H9 (cell line): ENCODE data around the gene ZSWIM5. TPM values are rescaled to one million over a fixed set of nuclear protein-coding genes. Genes with fewer than 3 reads are reported as not detected.

Experiments used
- DNase-seq: peaks from one replicate; pipeline ENCODE4 v3.0.0-alpha.2; 2017
- H2AFZ ChIP-seq: one replicate; pipeline ENCODE4 v1.6.1; 2013; ENCODE audit warnings: mild to moderate bottlenecking, low read length, control low read depth, moderate library complexity
- H2AK5ac ChIP-seq: 2 replicates; pipeline ENCODE4 v1.6.1; 2013; ENCODE audit warnings: low read length, control low read depth, mixed read lengths; ENCODE audit not compliant: insufficient read length
- H2BK120ac ChIP-seq: one replicate; pipeline ENCODE4 v1.6.1; 2013; ENCODE audit warnings: low read depth, mild to moderate bottlenecking, low read length, control low read depth, inconsistent platforms; ENCODE audit not compliant: poor library complexity, severe bottlenecking
- H2BK12ac ChIP-seq: 2 replicates; pipeline ENCODE4 v1.6.1; 2013; ENCODE audit warnings: low read length, control low read depth, mixed read lengths, low read depth; ENCODE audit not compliant: insufficient read length
- H2BK15ac ChIP-seq: 2 replicates; pipeline ENCODE4 v1.6.1; 2013; ENCODE audit warnings: low read depth, low read length, control low read depth
- H2BK20ac ChIP-seq: one replicate; pipeline ENCODE4 v1.6.1; 2013; ENCODE audit warnings: low read depth, mild to moderate bottlenecking, low read length, control low read depth, inconsistent platforms; ENCODE audit not compliant: poor library complexity, severe bottlenecking
- H2BK5ac ChIP-seq: 2 replicates; pipeline ENCODE4 v1.6.1; 2013; ENCODE audit warnings: low read length, control low read depth, mixed read lengths; ENCODE audit not compliant: insufficient read length
- H3K14ac ChIP-seq: 2 replicates; pipeline ENCODE4 v1.6.1; 2013; ENCODE audit warnings: low read length, control low read depth; ENCODE audit not compliant: insufficient read depth
- H3K18ac ChIP-seq: 2 replicates; pipeline ENCODE4 v1.6.1; 2013; ENCODE audit warnings: low read depth, mild to moderate bottlenecking, mixed read lengths, low read length, control low read depth; ENCODE audit not compliant: insufficient read length
- H3K23ac ChIP-seq: 2 replicates; pipeline ENCODE4 v1.6.1; 2013; ENCODE audit warnings: low read length, control low read depth, mixed read lengths, low read depth; ENCODE audit not compliant: insufficient read length
- H3K23me2 ChIP-seq: 2 replicates; pipeline ENCODE4 v1.6.1; 2013; ENCODE audit warnings: low read depth, mild to moderate bottlenecking, mixed read lengths, low read length, control low read depth; ENCODE audit not compliant: insufficient read length, poor library complexity, severe bottlenecking
- H3K27ac ChIP-seq: 2 replicates; pipeline ENCODE4 v1.5.1; 2013; ENCODE audit warnings: low read length, control low read depth, mixed read lengths, low read depth; ENCODE audit not compliant: insufficient read length
- H3K27me3 ChIP-seq: 2 replicates; pipeline ENCODE4 v1.6.1; 2013; ENCODE audit warnings: low read length, control low read depth, inconsistent platforms; ENCODE audit not compliant: insufficient read depth
- H3K4ac ChIP-seq: 2 replicates; pipeline ENCODE4 v1.6.1; 2013; ENCODE audit warnings: low read depth, mild to moderate bottlenecking, control low read depth, inconsistent platforms, low read length, moderate library complexity
- H3K4me1 ChIP-seq: 2 replicates; pipeline ENCODE4 v1.6.1; 2013; ENCODE audit warnings: low read length, control low read depth, inconsistent platforms; ENCODE audit not compliant: insufficient read depth
- H3K4me2 ChIP-seq: 2 replicates; pipeline ENCODE4 v1.6.1; 2013; ENCODE audit warnings: low read length, control low read depth, mixed read lengths; ENCODE audit not compliant: insufficient read length, insufficient read depth
- H3K56ac ChIP-seq: 2 replicates; pipeline ENCODE4 v1.6.1; 2013; ENCODE audit warnings: low read depth, mild to moderate bottlenecking, mixed read lengths, low read length, control low read depth; ENCODE audit not compliant: insufficient read length
- H3K79me1 ChIP-seq: 2 replicates; pipeline ENCODE4 v1.6.1; 2013; ENCODE audit warnings: low read depth, mild to moderate bottlenecking, moderate library complexity, low read length, control low read depth, inconsistent platforms; ENCODE audit not compliant: insufficient read depth, poor library complexity, severe bottlenecking
- H3K79me2 ChIP-seq: 2 replicates; pipeline ENCODE4 v1.6.1; 2013; ENCODE audit warnings: low read length, control low read depth, inconsistent platforms; ENCODE audit not compliant: insufficient read depth
- H3K9ac ChIP-seq: 2 replicates; pipeline ENCODE4 v1.6.1; 2013; ENCODE audit warnings: low read length, control low read depth, mixed read lengths; ENCODE audit not compliant: insufficient read length; ENCODE audit errors: extremely low read depth
- H3K9me3 ChIP-seq: one replicate; pipeline ENCODE4 v1.6.1; 2013; ENCODE audit warnings: low read depth, low read length, inconsistent platforms; ENCODE audit not compliant: control insufficient read depth
- H3T11ph ChIP-seq: one replicate; pipeline ENCODE4 v1.6.1; 2013; ENCODE audit warnings: mild to moderate bottlenecking, low read length, control low read depth, inconsistent platforms
- H4K20me1 ChIP-seq: one replicate; pipeline ENCODE4 v1.6.1; 2013; ENCODE audit not compliant: control insufficient read depth, insufficient read length, insufficient read depth
- H4K5ac ChIP-seq: 2 replicates; pipeline ENCODE4 v1.6.1; 2013; ENCODE audit warnings: low read depth, mild to moderate bottlenecking, mixed read lengths, low read length, control low read depth; ENCODE audit not compliant: insufficient read length
- H4K8ac ChIP-seq: replicated peaks from 2 replicates; pipeline ENCODE4 v1.6.1; 2013; ENCODE audit warnings: low read length, control low read depth, mixed read lengths, low read depth; ENCODE audit not compliant: insufficient read length
- H4K91ac ChIP-seq: 2 replicates; pipeline ENCODE4 v1.6.1; 2013; ENCODE audit warnings: low read depth, mild to moderate bottlenecking, moderate library complexity, mixed read lengths, low read length, control low read depth; ENCODE audit not compliant: insufficient read length
- H3K27ac Mint-ChIP-seq, 3 experiments: 2 replicates in 2 of 3; 3 replicates in 1 of 3; pipeline ENCODE4 v1.8.0; 2020 to 2021; ENCODE audit warnings: mixed read lengths in 3 of 3, mild to moderate bottlenecking in 1 of 3, moderate library complexity in 1 of 3
- H3K27me3 Mint-ChIP-seq: 2 replicates; pipeline ENCODE4 v1.8.0; 2021; ENCODE audit warnings: low read depth, mild to moderate bottlenecking, moderate library complexity, mixed read lengths
- H3K36me3 Mint-ChIP-seq, 3 experiments: 2 replicates in 2 of 3; 3 replicates in 1 of 3; pipeline ENCODE4 v1.8.0; 2020 to 2021; ENCODE audit warnings: low read depth in 3 of 3, mixed read lengths in 3 of 3; ENCODE audit not compliant: insufficient read depth in 1 of 3
- H3K4me1 Mint-ChIP-seq, 2 experiments: 2 replicates each; pipeline ENCODE4 v1.8.0; 2020; ENCODE audit warnings: mixed read lengths in 2 of 2
- H3K4me3 Mint-ChIP-seq, 2 experiments: 2 replicates in 1 of 2; 3 replicates in 1 of 2; pipeline ENCODE4 v1.8.0; 2020 to 2021; ENCODE audit warnings: mild to moderate bottlenecking in 2 of 2, mixed read lengths in 2 of 2, moderate library complexity in 1 of 2
- H3K9me3 Mint-ChIP-seq, 2 experiments: 2 replicates in 1 of 2; 3 replicates in 1 of 2; pipeline ENCODE4 v1.8.0; 2020; ENCODE audit warnings: mild to moderate bottlenecking in 2 of 2, mixed read lengths in 2 of 2, moderate library complexity in 1 of 2
- WGBS: extraction: QIAGEN DNeasy Blood & Tissue Kit; methylation state at CpG from one replicate; pipeline ENCODE4 v1.1.7; 2013; ENCODE audit warnings: missing lambda C conversion rate, low lambda C conversion rate, mixed read lengths; ENCODE audit not compliant: insufficient read length; ENCODE audit errors: extremely low coverage; 5-methylcytosine and 5-hydroxymethylcytosine counted together
- total RNA-seq: library from RNA; stranded (reverse); gene quantifications from 2 replicates; pipeline ENCODE4 v1.2.1, GENCODE V29; 2021
- TF ChIP-seq, protein P1 (sequence below): fragments of 200-600 bp; sonication (generic); conservative IDR thresholded peaks from 3 replicates; pipeline ENCODE4 v1.8.0; 2021; ENCODE audit warnings: antibody characterized with exemption, mild to moderate bottlenecking

ZSWIM5 gene
- total RNA-seq, 1 experiment from 2014 or later: 3.5 TPM

DNA sequence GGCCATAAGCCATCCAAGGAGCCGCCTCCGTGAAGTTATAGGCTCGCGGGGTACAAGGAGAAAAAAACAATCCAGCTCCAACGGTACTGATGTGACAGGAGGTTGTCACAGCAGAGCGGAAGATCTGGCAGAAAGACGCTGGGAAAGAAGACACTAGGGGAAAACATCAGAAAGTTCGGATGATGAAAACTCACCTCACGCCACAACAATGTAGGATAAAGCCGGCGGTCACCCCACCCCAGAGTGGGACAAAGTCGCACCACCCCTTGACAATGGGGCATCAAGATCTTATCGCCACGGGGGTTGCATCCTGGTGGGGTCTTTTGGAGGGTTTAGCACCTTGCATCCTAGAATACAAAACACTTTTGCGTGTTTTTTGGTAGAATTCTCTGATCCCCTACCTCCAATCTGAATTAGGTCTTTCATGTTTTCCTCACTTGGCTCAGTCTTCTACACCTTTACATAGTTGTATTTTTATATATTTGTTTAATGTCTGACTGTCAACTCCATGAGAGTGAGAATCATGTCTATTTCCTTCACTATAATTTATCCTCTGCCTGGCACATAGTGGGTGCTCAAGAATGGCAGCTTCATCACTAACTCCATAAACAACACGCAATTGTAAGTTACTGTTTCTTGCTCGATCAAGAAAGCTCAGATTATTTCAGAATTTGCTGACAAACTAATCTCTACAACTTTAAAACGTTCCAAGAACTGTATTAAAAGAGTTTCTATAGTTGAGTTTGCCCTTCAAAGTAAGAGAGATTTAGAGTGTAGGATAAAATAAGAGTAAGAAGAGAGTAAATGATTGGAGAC, 611 bp upstream of the ZSWIM5 start:
- no peaks in the 10 kb centered on the region for H3K79me2 ChIP-seq
- no peak overlapping the region for H2AFZ ChIP-seq
- no peak overlapping the region for H3K56ac ChIP-seq
- H2AK5ac ChIP-seq: no peak overlapping the region
- no peak overlapping the region for H2BK120ac ChIP-seq
- H3K9me3 ChIP-seq: no peaks in the 10 kb centered on the region
- H3K36me3 Mint-ChIP-seq: no peaks in the 10 kb centered on the region; a peak in 1 of 7 replicates
- no peak overlapping the region for H4K5ac ChIP-seq
- H3K27me3 ChIP-seq: peaks cover 13% of the 10 kb centered on the region; the same call in 1 of the 2 replicates
- H3K14ac ChIP-seq: no peak overlapping the region
- H3K4me1 ChIP-seq: no peaks in the 10 kb centered on the region
- peaks cover 26 to 30% of the 10 kb centered on the region in 2 experiments for H3K4me1 Mint-ChIP-seq
- no peaks in the 10 kb centered on the region for H3K79me1 ChIP-seq
- no peak overlapping the region for H2BK12ac ChIP-seq
- H3K4ac ChIP-seq: no peak overlapping the region
- no peaks in the 10 kb centered on the region for H4K20me1 ChIP-seq
- H3K9ac ChIP-seq: peak overlapping the region; percentile 20
- H4K8ac ChIP-seq: no peak overlapping the region
- H3K4me2 ChIP-seq: peak overlapping the region; percentile 73
- no peaks in the 10 kb centered on the region; a peak in 1 of 5 replicates for H3K9me3 Mint-ChIP-seq
- H3K23ac ChIP-seq: no peak overlapping the region
- no peak overlapping the region for H2BK15ac ChIP-seq
- H2BK5ac ChIP-seq: no peak overlapping the region
- 0 out of 7 replicates have a peak overlapping the region, but pooled peaks of 1 of the 3 experiments have one; percentile 73 for H3K27ac Mint-ChIP-seq
- H3K27me3 Mint-ChIP-seq: peaks cover 64% of the 10 kb centered on the region
- H2BK20ac ChIP-seq: no peak overlapping the region
- peak overlapping the region; percentile 79 to 89 for H3K4me3 Mint-ChIP-seq
- no peak overlapping the region for H3K27ac ChIP-seq
- H3K23me2 ChIP-seq: peaks cover 11% of the 10 kb centered on the region
- H3T11ph ChIP-seq: no peak overlapping the region
- no peak overlapping the region for H3K18ac ChIP-seq
- WGBS: no CpG with 5 or more reads among the region's 18 CpGs
- no peak overlapping the region for H4K91ac ChIP-seq
- TF ChIP-seq, protein P1, sequence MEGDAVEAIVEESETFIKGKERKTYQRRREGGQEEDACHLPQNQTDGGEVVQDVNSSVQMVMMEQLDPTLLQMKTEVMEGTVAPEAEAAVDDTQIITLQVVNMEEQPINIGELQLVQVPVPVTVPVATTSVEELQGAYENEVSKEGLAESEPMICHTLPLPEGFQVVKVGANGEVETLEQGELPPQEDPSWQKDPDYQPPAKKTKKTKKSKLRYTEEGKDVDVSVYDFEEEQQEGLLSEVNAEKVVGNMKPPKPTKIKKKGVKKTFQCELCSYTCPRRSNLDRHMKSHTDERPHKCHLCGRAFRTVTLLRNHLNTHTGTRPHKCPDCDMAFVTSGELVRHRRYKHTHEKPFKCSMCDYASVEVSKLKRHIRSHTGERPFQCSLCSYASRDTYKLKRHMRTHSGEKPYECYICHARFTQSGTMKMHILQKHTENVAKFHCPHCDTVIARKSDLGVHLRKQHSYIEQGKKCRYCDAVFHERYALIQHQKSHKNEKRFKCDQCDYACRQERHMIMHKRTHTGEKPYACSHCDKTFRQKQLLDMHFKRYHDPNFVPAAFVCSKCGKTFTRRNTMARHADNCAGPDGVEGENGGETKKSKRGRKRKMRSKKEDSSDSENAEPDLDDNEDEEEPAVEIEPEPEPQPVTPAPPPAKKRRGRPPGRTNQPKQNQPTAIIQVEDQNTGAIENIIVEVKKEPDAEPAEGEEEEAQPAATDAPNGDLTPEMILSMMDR: no peak
- DNase-seq: no peak
